Mucosa of descending colon (tissue), 3 donors: ENCODE data around the gene SIX1. TPM values are rescaled to one million over a fixed set of nuclear protein-coding genes. Genes with fewer than 3 reads are reported as not detected.

Experiments used
- ATAC-seq: fragments of 200-7000 bp; cut with Tn5 transposase; one replicate; pipeline ENCODE4 v1.9.1; 2020; ENCODE audit warnings: mild to moderate bottlenecking, moderate library complexity
- DNase-seq, 3 donors: peaks; one replicate each; pipeline ENCODE4 v3.0.0-alpha.2; 2020
- H3K36me3 ChIP-seq: fragments of 200-600 bp; one replicate; pipeline ENCODE4 v1.8.0; 2021; ENCODE audit warnings: low read depth, mild to moderate bottlenecking
- H3K4me1 ChIP-seq: fragments of 200-600 bp; one replicate; pipeline ENCODE4 v1.8.0; 2021; ENCODE audit warnings: low read depth, mild to moderate bottlenecking
- H3K4me3 ChIP-seq: fragments of 200-600 bp; one replicate; pipeline ENCODE4 v1.8.0; 2021; ENCODE audit warnings: mild to moderate bottlenecking
- H3K9me3 ChIP-seq: fragments of 200-600 bp; one replicate; pipeline ENCODE4 v1.8.0; 2021; ENCODE audit warnings: mild to moderate bottlenecking
- CTCF ChIP-seq: fragments of 200-600 bp; IDR thresholded peaks from one replicate; pipeline ENCODE4 v1.8.0; 2022; ENCODE audit warnings: antibody characterized with exemption, mild to moderate bottlenecking
- intact Hi-C, 2 donors: fragments of 100-400 bp; cut with DNase I in 1 of 2; cut with micrococcal nuclease in 1 of 2; formaldehyde crosslinking; loops; one replicate each; pipeline versions ENCODE4 v1.11.0 to v1.11.1; 2022; cut with DNase I, micrococcal nuclease
- total RNA-seq, 3 donors: library from RNA; stranded (reverse); fragmentation: NEBNext Ultra II Directional in 2 of 3; extraction: Animal tissue kit (Norgen Biotek cat#: 25700) in 2 of 3; gene quantifications; one replicate each; pipeline versions ENCODE4 v1.2.1 to v1.2.4, GENCODE V29; 2021 to 2023
- donor health status: DM: no; HTN: no; CAD: no; lungs with moderate emphysema.
- donor health status: DM: no; HTN: no; CAD: no.
- donor health status: DM: no; HTN: yes; CAD: no.

Gene SIX1
- total RNA-seq, 3 donors from 2014 or later = 0.16 TPM; not detected in 2

GRCh38 chr14:60594062-60594461 lies 55.2 kb downstream of the SIX1 start:
- DNase-seq = no peak
- Histone ChIP-seq H3K36me3 (no peaks in the 10 kb centered on the region), H3K4me3 (no peak overlapping the region), H3K9me3 (no peaks in the 10 kb centered on the region), H3K4me1 (no peaks in the 10 kb centered on the region)
- no peak for TF ChIP-seq CTCF
- ATAC-seq = no peak
- intact Hi-C loops = no loop called here

Other genes starting within 250 kb of the SIX1 start
- under 1 TPM in 1 of 3 donors, not detected in 2; 0.57 TPM for gene C14orf39, start 163.4 kb downstream of the SIX1 start, total RNA-seq
- not detected for gene SIX6, start 140.3 kb downstream of the SIX1 start, total RNA-seq
- gene SIX4, start 74.9 kb upstream of the SIX1 start, total RNA-seq = under 1 TPM; 0.12 to 0.82 (median 0.14) TPM
- gene MNAT1, start 85.3 kb upstream of the SIX1 start, total RNA-seq = 10 to 100 TPM; 13.4 to 19.8 (median 14.3) TPM